Common myeloid progenitor, CD34-positive (primary cell): Measurements from ENCODE around the gene ZNF549.

Experiments
- CTCF ChIA-PET: fragments of 350-600 bp; sonication (Branson Sonifier 250); formaldehyde crosslinking; loops from one replicate; lab custom pipeline; 2021; ENCODE audit warnings: antibody characterized with exemption; lab: Charles Lee
- POLR2A ChIA-PET: fragments of 350-600 bp; sonication (Branson Sonifier 250); formaldehyde crosslinking; loops from one replicate; lab custom pipeline; 2021; ENCODE audit warnings: antibody characterized with exemption; lab: Charles Lee
- DNase-seq, 3 donors: peaks; one replicate each; pipeline versions ENCODE4 v3.0.0 to v3.0.0-alpha.2; 2013
- H3K27ac ChIP-seq, 2 experiments: 1 replicate in 1 of 2; 2 replicates in 1 of 2; pipeline ENCODE4 v1.7.0; 2013; ENCODE audit warnings: inconsistent platforms in 2 of 2, low read length in 2 of 2, mild to moderate bottlenecking in 2 of 2, low read depth in 1 of 2, moderate library complexity in 1 of 2; ENCODE audit not compliant: severe bottlenecking in 2 of 2, insufficient read depth in 1 of 2, poor library complexity in 1 of 2
- H3K27me3 ChIP-seq, 5 experiments: replicated peaks in 2 of 5; 1 replicate in 3 of 5; 2 replicates in 2 of 5; pipeline versions ENCODE4 v1.6.1 to v1.7.0; 2013; ENCODE audit warnings: low read length in 4 of 5, mild to moderate bottlenecking in 2 of 5, moderate library complexity in 2 of 5, inconsistent platforms in 1 of 5; ENCODE audit not compliant: insufficient read depth in 5 of 5, control insufficient read depth in 4 of 5
- H3K36me3 ChIP-seq, 4 experiments: 1 replicate in 2 of 4; 2 replicates in 2 of 4; pipeline versions ENCODE4 v1.6.1 to v1.7.0; 2013; ENCODE audit warnings: low read length in 3 of 4, control low read depth in 1 of 4, mild to moderate bottlenecking in 1 of 4; ENCODE audit not compliant: control insufficient read depth in 4 of 4, insufficient read depth in 4 of 4
- H3K4me1 ChIP-seq, 4 experiments: 1 replicate in 3 of 4; 2 replicates in 1 of 4; pipeline versions ENCODE4 v1.6.1 to v1.7.1; 2013; ENCODE audit warnings: low read length in 3 of 4, mild to moderate bottlenecking in 3 of 4, control low read depth in 1 of 4, inconsistent platforms in 1 of 4, moderate library complexity in 1 of 4; ENCODE audit not compliant: control insufficient read depth in 4 of 4, insufficient read depth in 4 of 4; ENCODE audit errors: control extremely low read depth in 1 of 4
- H3K4me3 ChIP-seq, 7 experiments: 1 replicate in 4 of 7; 2 replicates in 3 of 7; pipeline versions ENCODE4 v1.5.1 to v1.7.0; 2013; ENCODE audit warnings: mild to moderate bottlenecking in 7 of 7, low read length in 6 of 7, moderate library complexity in 6 of 7, inconsistent platforms in 2 of 7, low read depth in 2 of 7, control low read depth in 1 of 7; ENCODE audit not compliant: insufficient read depth in 4 of 7, control insufficient read depth in 1 of 7; ENCODE audit errors: extremely low read depth in 1 of 7
- H3K9me3 ChIP-seq, 5 experiments: 1 replicate in 4 of 5; 2 replicates in 1 of 5; pipeline versions ENCODE4 v1.6.1 to v1.7.1; 2013; ENCODE audit warnings: low read length in 4 of 5, mild to moderate bottlenecking in 2 of 5, inconsistent platforms in 1 of 5, low read depth in 1 of 5, moderate library complexity in 1 of 5; ENCODE audit not compliant: control insufficient read depth in 4 of 5, insufficient read depth in 2 of 5; ENCODE audit errors: control extremely low read depth in 1 of 5
- WGBS: methylation state at CpG from one replicate; pipeline ENCODE4 v1.1.5; 2013; ENCODE audit not compliant: insufficient coverage; 5-methylcytosine and 5-hydroxymethylcytosine counted together

Gene ZNF549

GRCh38 chr19:57563547-57563946 lies 36.4 kb downstream of the ZNF549 start:
- H3K4me3 ChIP-seq: no peak overlapping the region
- H3K27ac ChIP-seq: no peak overlapping the region
- ChIA-PET CTCF (no interaction called here), POLR2A (no interaction called here)
- peaks cover 5 to 64% (median 48%) of the 10 kb centered on the region in 5 experiments for H3K9me3 ChIP-seq
- 100% methylated on average over 1 of the region's 1 CpG for WGBS
- DNase-seq: no peak
- H3K36me3 ChIP-seq: no peaks in the 10 kb centered on the region
- peaks cover 4 to 14% (median 10%) of the 10 kb centered on the region in 4 experiments for H3K4me1 ChIP-seq
- H3K27me3 ChIP-seq: no peaks in the 10 kb centered on the region

DNA sequence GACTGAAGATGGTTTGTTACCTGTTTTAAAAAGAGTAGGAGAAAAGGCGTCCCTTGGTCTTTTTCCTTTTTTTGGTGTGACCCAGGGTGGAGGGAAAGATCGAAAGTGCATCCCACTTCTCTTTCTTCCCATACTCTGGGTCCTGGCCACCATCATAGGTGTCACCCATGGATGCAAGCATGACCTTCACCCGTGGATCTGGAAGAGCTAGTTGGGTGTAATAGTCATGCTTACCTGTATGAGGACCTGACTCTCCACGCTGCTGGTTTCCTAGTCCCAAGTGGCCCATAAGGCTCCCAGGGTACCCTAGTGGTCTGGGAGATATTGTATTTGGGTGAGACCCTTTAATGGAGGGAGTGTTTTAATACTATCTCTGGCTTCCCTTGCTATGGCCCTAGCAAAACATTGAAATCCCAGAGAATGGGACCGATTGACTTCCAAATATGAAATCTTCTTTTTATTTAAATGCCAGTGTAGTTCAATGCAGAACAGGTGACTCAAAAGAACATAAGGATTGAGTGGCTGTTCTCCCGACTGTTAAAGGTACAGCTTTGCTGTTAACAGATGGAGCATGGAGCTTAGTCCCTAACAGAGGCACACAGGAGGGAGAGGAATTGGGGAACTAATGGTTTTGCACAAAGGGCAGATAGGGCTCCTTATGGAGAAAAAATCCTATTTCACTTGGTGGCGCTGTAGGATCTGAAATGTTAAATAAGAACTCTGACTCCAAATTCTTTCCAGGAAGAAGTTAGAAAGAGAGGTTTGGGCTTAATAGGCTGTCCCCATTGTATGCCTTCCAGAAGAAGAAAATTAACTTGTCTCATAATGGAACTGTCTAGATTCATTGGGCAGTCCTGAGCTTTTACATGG lies 39.5 kb downstream of the ZNF549 start:
- Histone ChIP-seq H3K36me3 (peaks cover under 1 to 13% (median 6%) of the 10 kb centered on the region in 4 experiments), H3K4me3 (no peak overlapping the region), H3K27me3 (no peaks in the 10 kb centered on the region), H3K27ac (no peak overlapping the region), H3K9me3 (peaks cover 5 to 86% (median 71%) of the 10 kb centered on the region in 5 experiments), H3K4me1 (no peaks in the 10 kb centered on the region)
- WGBS: 55% methylated on average over 4 of the region's 7 CpGs
- ChIA-PET CTCF (no interaction called here), POLR2A (no interaction called here)
- DNase-seq: peak; percentile 54 to 68 (median 63)

- Histone ChIP-seq H3K9me3 (peaks cover 22 to 95% (median 87%) of the 10 kb centered on the region in 5 experiments), H3K4me3 (no peak overlapping the region), H3K27me3 (no peaks in the 10 kb centered on the region), H3K36me3 (peaks cover 37 to 53% (median 46%) of the 10 kb centered on the region in 4 experiments), H3K27ac (no peak overlapping the region), H3K4me1 (no peaks in the 10 kb centered on the region)
- POLR2A ChIA-PET: no interaction called here
- CTCF ChIA-PET: no interaction called here
- no peak for DNase-seq
Measured at GRCh38 chr19:57570707-57571106, 43.6 kb downstream of the ZNF549 start.

- H3K4me1 ChIP-seq: no peaks in the 10 kb centered on the region
- POLR2A ChIA-PET: no interaction called here
- peaks cover 44 to 67% (median 60%) of the 10 kb centered on the region in 4 experiments for H3K36me3 ChIP-seq
- no peak overlapping the region for H3K27ac ChIP-seq
- H3K4me3 ChIP-seq: no peak overlapping the region
- H3K27me3 ChIP-seq: no peaks in the 10 kb centered on the region
- CTCF ChIA-PET: no interaction called here
- DNase-seq: no peak
- H3K9me3 ChIP-seq: peaks cover 24 to 92% (median 82%) of the 10 kb centered on the region in 5 experiments
- 100% methylated on average over 1 of the region's 3 CpGs for WGBS
Measured at GRCh38 chr19:57572415-57572947, 45.3 kb downstream of the ZNF549 start.

GRCh38 chr19:57576661-57577060 lies 49.5 kb downstream of the ZNF549 start:
- Histone ChIP-seq H3K36me3 (peaks cover 43 to 56% (median 53%) of the 10 kb centered on the region in 4 experiments), H3K9me3 (peaks cover 18 to 59% (median 53%) of the 10 kb centered on the region in 5 experiments), H3K4me1 (peaks cover 0 to 12% (median 8%) of the 10 kb centered on the region in 4 experiments), H3K4me3 (no peak overlapping the region), H3K27ac (no peak overlapping the region), H3K27me3 (no peaks in the 10 kb centered on the region)
- POLR2A ChIA-PET: no interaction called here
- CTCF ChIA-PET: no interaction called here
- no peak for DNase-seq

- Histone ChIP-seq H3K4me3 (peak within 1 kb of the TSS; percentile 75 to 92 (median 90)), H3K27ac (peak within 1 kb of the TSS; percentile 49 to 85), H3K9me3 (peaks cover 11 to 56% (median 40%) of the 10 kb centered on the region in 5 experiments), H3K36me3 (peaks cover 26 to 37% (median 33%) of the 10 kb centered on the region in 4 experiments), H3K27me3 (no peaks in the 10 kb centered on the region), H3K4me1 (peaks cover 0 to 18% (median 13%) of the 10 kb centered on the region in 4 experiments)
- ChIA-PET CTCF (interaction anchor here (1.5 kb wide), 1 partner anchor 21 kb away, joined by 3 read pairs; no protein-coding TSS in a partner anchor), POLR2A (interaction anchor here (0.5 to 0.6 kb wide), 3 partner anchors 51 to 1199 kb away, joined by 3 to 5 read pairs (median 4); no protein-coding TSS in a partner anchor)
- under 1% methylated on average over 50 of the region's 62 CpGs for WGBS
- DNase-seq: peak; percentile 99 to 100 (median 100)
Measured at GRCh38 chr19:57578487-57579205, 51.5 kb downstream of the ZNF549 start, which contains the start of gene ZNF416. Gene ZNF416, minus strand, starts transcription at chr19:57578911. Its CDS starts 207 bp downstream, at chr19:57578704.
